CD4-positive, alpha-beta T cell (primary cell): ENCODE data around the gene HDAC3. TPM values are rescaled to one million over a fixed set of nuclear protein-coding genes. Genes with fewer than 3 reads are reported as not detected.

Experiments used
- ATAC-seq: fragments of 200-7000 bp; cut with Tn5 transposase; one replicate; pipeline ENCODE4 v1.10.0; 2022; ENCODE audit warnings: mild to moderate bottlenecking; ENCODE audit not compliant: poor library complexity
- CTCF ChIA-PET: fragments of 350-600 bp; sonication (Branson Sonifier 250); formaldehyde crosslinking; loops from one replicate; lab custom pipeline; 2021; ENCODE audit warnings: antibody characterized with exemption, inconsistent platforms; lab: Charles Lee
- POLR2A ChIA-PET: fragments of 350-600 bp; sonication (Branson Sonifier 250); formaldehyde crosslinking; loops from one replicate; lab custom pipeline; 2021; ENCODE audit warnings: antibody characterized with exemption, inconsistent platforms; lab: Charles Lee
- DNase-seq, 14 experiments: peaks; one replicate each; pipeline ENCODE4 v3.0.0-alpha.2; 2013 to 2020; ENCODE audit warnings: mixed read lengths in 2 of 14
- H3K27ac ChIP-seq, 2 donors: one replicate each; pipeline versions ENCODE4 v1.5.1 to v1.7.0; 2013; ENCODE audit warnings: low read length in 2 of 2, low read depth in 1 of 2, mild to moderate bottlenecking in 1 of 2
- H3K27me3 ChIP-seq, 2 experiments: 1 replicate in 1 of 2; 2 replicates in 1 of 2; pipeline versions ENCODE4 v1.6.1 to v1.7.0; 2013; ENCODE audit warnings: low read length in 2 of 2, control low read depth in 1 of 2, mild to moderate bottlenecking in 1 of 2, moderate library complexity in 1 of 2; ENCODE audit not compliant: insufficient read depth in 2 of 2, control insufficient read depth in 1 of 2
- H3K36me3 ChIP-seq: one replicate; pipeline ENCODE4 v1.6.1; 2013; ENCODE audit warnings: low read length, control low read depth; ENCODE audit not compliant: insufficient read depth
- H3K4me1 ChIP-seq: one replicate; pipeline ENCODE4 v1.6.1; 2013; ENCODE audit warnings: low read length, control low read depth; ENCODE audit not compliant: insufficient read depth
- H3K4me3 ChIP-seq: one replicate; pipeline ENCODE4 v1.5.1; 2013; ENCODE audit warnings: mild to moderate bottlenecking, low read length, moderate library complexity
- H3K9me3 ChIP-seq, 2 experiments: 1 replicate in 1 of 2; 2 replicates in 1 of 2; pipeline versions ENCODE4 v1.6.1 to v1.7.0; 2013; ENCODE audit warnings: low read length in 2 of 2, mild to moderate bottlenecking in 2 of 2, control low read depth in 1 of 2, moderate library complexity in 1 of 2; ENCODE audit not compliant: control insufficient read depth in 1 of 2, insufficient read depth in 1 of 2
- H3K27ac Mint-ChIP-seq: one replicate; pipeline ENCODE4 v1.8.0; 2020; ENCODE audit warnings: mixed read lengths
- H3K27me3 Mint-ChIP-seq: one replicate; pipeline ENCODE4 v1.8.0; 2021; ENCODE audit warnings: mixed read lengths
- H3K36me3 Mint-ChIP-seq: one replicate; pipeline ENCODE4 v1.8.0; 2021; ENCODE audit warnings: low read depth, mixed read lengths
- H3K4me1 Mint-ChIP-seq: one replicate; pipeline ENCODE4 v1.8.0; 2021; ENCODE audit warnings: low read depth, mixed read lengths
- H3K4me3 Mint-ChIP-seq: one replicate; pipeline ENCODE4 v1.8.0; 2020; ENCODE audit warnings: mild to moderate bottlenecking, mixed read lengths
- H3K9me3 Mint-ChIP-seq: one replicate; pipeline ENCODE4 v1.8.0; 2020; ENCODE audit warnings: mixed read lengths
- CTCF ChIP-seq: fragments of 200-600 bp; IDR thresholded peaks from one replicate; pipeline ENCODE4 v1.8.0; 2022; ENCODE audit warnings: antibody characterized with exemption, mild to moderate bottlenecking
- intact Hi-C, 2 experiments: fragments of 100-400 bp; cut with DNase I in 1 of 2; cut with micrococcal nuclease in 1 of 2; formaldehyde crosslinking; loops; one replicate each; pipeline versions ENCODE4 v1.15.1 to v1.9.0; 2023 to 2025; cut with DNase I, micrococcal nuclease
- polyA plus RNA-seq, 2 donors: library from polyadenylated mRNA; unstranded; fragments of 120-200 nt; gene quantifications; one replicate each; pipeline ENCODE4 v1.2.1, GENCODE V29; 2013
- total RNA-seq, 174 experiments: library from RNA in 2 of 174; stranded (reverse) in 2 of 174; gene quantifications; one replicate each; pipeline ENCODE4 v1.2.3 and lab custom pipeline; 2021 to 2026

Gene HDAC3
- 10 to 100 TPM; 51.1 to 52.7 TPM for total RNA-seq
- polyA plus RNA-seq (2013, experiment 1 of 2), result 58.9 TPM
- 61.3 TPM for polyA plus RNA-seq (2013, experiment 2 of 2)
- 21.7 to 103 (median 63.3) reads per million in 172 experiments for total RNA-seq (lab: John Stamatoyannopoulos, UW)

DNA sequence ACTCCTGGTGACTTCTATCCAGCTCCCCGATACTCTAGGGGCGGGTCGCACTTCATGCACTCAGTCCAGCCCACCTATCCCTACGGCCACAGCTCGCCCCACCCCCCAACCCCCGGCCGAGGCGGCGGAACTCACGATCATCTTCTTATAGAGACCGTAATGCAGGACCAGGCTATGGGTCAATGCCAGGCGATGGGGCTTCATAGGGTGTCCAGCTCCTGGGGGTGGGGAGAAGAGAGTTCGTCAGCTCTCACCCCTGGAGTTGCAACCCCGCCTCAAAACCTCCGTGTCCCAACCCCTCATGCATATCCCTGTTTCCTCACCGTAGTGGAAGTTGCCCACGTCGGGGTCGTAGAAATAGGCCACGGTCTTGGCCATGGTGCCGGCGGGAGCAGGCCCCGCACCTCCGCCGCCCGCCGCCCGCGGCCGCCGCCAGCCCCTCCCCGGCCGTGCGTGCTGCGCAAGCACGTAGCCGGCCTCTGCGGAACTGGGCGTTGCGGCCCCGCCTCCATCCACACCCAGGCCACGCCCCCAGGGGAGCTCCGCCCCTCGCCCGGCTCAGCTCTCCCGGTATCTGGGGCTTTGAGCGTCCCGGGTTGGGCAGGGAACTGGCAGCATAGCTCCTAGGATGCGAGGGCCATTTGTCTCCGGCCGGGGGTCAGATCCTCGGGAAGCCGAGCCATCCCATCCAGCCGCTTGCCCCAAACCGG is at the start of gene HDAC3, which contains the start of gene RELL2:
TSS of gene HDAC3 (minus strand) at position 437 of the 710 bp plus-strand sequence. CDS start at position 378, 59 bp downstream.
TSS of gene RELL2 (plus strand) at position 585 of the 710 bp plus-strand sequence. CDS start 1,229 bp downstream, outside the sequence.
- no peak for TF ChIP-seq CTCF
- Mint-ChIP-seq H3K4me3 (peak within 1 kb of the TSS; percentile 92), H3K36me3 (peaks cover 55% of the 10 kb centered on the region), H3K27ac (peak within 1 kb of the TSS; percentile 89), H3K9me3 (no peaks in the 10 kb centered on the region), H3K27me3 (no peaks in the 10 kb centered on the region), H3K4me1 (peaks cover 45% of the 10 kb centered on the region)
- Histone ChIP-seq H3K27ac (peak within 1 kb of the TSS; percentile 77 to 79), H3K9me3 (no peaks in the 10 kb centered on the region), H3K4me3 (peak within 1 kb of the TSS; percentile 97), H3K36me3 (peaks cover 37% of the 10 kb centered on the region), H3K27me3 (no peaks in the 10 kb centered on the region), H3K4me1 (peaks cover 42% of the 10 kb centered on the region)
- ATAC-seq (peak; percentile 86), DNase-seq (peak; percentile 88 to 97 (median 94))
- intact Hi-C loops, result loop anchor here (1.0 to 5.0 kb wide), 5 partner anchors 14 to 44 kb away; partner anchors contain the start of gene DIAPH1 (in 1 of the 2)
- ChIA-PET CTCF (interaction anchor here (0.9 to 6.3 kb wide), 12 partner anchors 10 to 332 kb away, joined by 3 to 77 read pairs (median 6); partner anchors contain the start of genes DIAPH1, PCDH1 and RNF14), POLR2A (interaction anchor here (0.8 to 8.8 kb wide), 31 partner anchors 10 to 1768 kb away, joined by 3 to 100 read pairs (median 5); partner anchors contain the start of genes DELE1, DIAPH1, FCHSD1 and IK)

DNA sequence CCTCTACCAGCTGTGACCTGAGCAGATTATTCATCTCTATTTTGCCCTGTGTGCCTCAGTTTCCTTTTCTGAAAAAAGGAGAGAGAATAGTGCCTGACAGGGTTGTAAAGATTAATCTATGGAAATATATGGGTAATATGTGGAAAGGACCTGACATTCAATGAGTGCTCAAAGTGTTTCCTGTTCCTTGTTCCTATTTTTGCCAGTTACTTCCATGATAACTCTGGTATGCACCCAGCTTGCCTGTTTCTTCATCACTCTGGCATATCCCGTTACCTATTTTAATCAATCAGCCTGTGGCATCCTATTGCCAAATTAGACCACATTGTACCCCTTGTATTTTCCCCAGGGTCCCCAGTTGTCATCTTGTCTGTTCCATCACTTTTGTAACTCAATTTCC is 48.9 kb upstream of the HDAC3 start:
- Mint-ChIP-seq H3K27me3 (peaks cover 10% of the 10 kb centered on the region), H3K4me1 (peaks cover 27% of the 10 kb centered on the region), H3K36me3 (no peaks in the 10 kb centered on the region), H3K27ac (no peak overlapping the region), H3K9me3 (no peaks in the 10 kb centered on the region), H3K4me3 (no peak overlapping the region)
- ChIA-PET CTCF (no interaction called here), POLR2A (no interaction called here)
- peaks cover 32% of the 10 kb centered on the region for H3K4me1 ChIP-seq
- H3K9me3 ChIP-seq, result no peaks in the 10 kb centered on the region
- TF ChIP-seq CTCF, result no peak
- no peaks in the 10 kb centered on the region for H3K27me3 ChIP-seq
- no peak overlapping the region for H3K27ac ChIP-seq
- DNase-seq (no peak), ATAC-seq (no peak)
- H3K4me3 ChIP-seq, result no peak overlapping the region
- H3K36me3 ChIP-seq, result no peaks in the 10 kb centered on the region
- intact Hi-C loops, result no loop called here

GRCh38 chr5:141683596-141684141 is 47.0 kb upstream of the HDAC3 start:
- H3K4me1 Mint-ChIP-seq, result peaks cover 29% of the 10 kb centered on the region
- peaks cover 3% of the 10 kb centered on the region for H3K27me3 Mint-ChIP-seq
- ChIA-PET CTCF (interaction anchor here (1.3 to 3.2 kb wide), 4 partner anchors 9 to 277 kb away, joined by 5 to 17 read pairs (median 10); no protein-coding TSS in a partner anchor), POLR2A (interaction anchor here (0.6 to 2.7 kb wide), 13 partner anchors 9 to 426 kb away, joined by 3 to 22 read pairs (median 5); partner anchors contain the start of genes DELE1, FCHSD1, HDAC3 and PCDH1)
- H3K27ac Mint-ChIP-seq, result no peak overlapping the region
- Histone ChIP-seq H3K36me3 (no peaks in the 10 kb centered on the region), H3K4me3 (no peak overlapping the region), H3K27ac (peak overlapping the region in 1 of 2 donors; percentile 3), H3K27me3 (no peaks in the 10 kb centered on the region), H3K9me3 (no peaks in the 10 kb centered on the region), H3K4me1 (peaks cover 37% of the 10 kb centered on the region)
- intact Hi-C loops, result loop anchor here in 1 of 2 experiments (5.0 kb wide), 1 partner anchor 674 kb away; no protein-coding TSS in a partner anchor
- no peaks in the 10 kb centered on the region for H3K36me3 Mint-ChIP-seq
- H3K9me3 Mint-ChIP-seq, result no peaks in the 10 kb centered on the region
- ATAC-seq, result no peak
- TF ChIP-seq CTCF, result no peak
- DNase-seq, result no peak
- H3K4me3 Mint-ChIP-seq, result peak overlapping the region; percentile 25
